Measurements from ENCODE around the gene SLC46A2.

DNA sequence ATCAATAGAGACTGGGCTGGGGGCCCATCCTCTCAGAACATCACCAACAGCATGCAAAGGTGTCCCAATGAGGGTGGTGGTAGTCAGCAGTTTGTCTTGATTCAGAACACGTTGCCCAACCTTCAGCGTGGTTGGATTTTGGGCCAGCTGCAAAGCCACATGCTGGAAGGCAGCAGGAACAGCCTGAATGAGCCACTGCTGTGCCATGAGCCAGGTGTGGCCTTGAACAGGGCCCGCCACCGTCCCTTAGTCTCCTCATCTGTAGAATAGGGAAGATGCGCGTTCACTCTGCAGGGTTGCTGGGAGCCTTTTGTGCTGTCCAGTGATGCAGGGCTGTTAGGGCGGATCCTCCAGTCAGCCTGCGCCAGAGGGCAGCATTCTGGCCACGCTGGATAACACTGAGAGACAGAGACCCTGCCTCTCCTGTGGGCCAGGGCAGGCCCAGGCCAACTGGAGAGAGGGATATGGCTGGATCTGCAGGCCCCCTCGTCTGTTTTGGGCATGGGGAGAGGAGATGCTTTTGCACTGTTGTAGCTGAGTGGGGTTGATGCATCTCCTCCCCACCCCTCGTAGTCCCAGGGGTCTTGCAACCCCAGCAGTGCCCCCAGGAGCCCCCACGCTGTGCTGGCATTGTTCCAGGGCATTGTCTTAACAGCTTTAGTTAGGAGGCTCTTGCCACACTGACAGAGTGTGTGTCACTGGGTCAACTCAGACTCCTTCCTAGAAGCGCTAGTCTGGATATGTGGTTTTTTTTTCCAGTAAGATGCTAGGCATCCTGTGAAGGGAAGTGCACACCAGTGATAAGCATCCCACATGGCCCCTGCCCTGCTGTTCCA is 42.1 kb downstream of the SLC46A2 start:
- no peak for TF ChIP-seq EZH2 (IDR thresholded peaks at IDR 0.05; ENCODE audit: borderline replicate concordance, insufficient read depth, low read depth, low read length, poor library complexity, severe bottlenecking)
- no peak for TF ChIP-seq CTCF (IDR thresholded peaks at IDR 0.05)
